B cell (primary cell): ENCODE results near the gene CDH12.

ENCODE experiments used
- CTCF ChIP-seq: fragments of 200-600 bp; IDR thresholded peaks from one replicate; pipeline ENCODE4 v1.8.0; 2022; ENCODE audit warnings: antibody characterized with exemption, mild to moderate bottlenecking
- EZH2 ChIP-seq: IDR thresholded peaks from 2 replicates; pipeline ENCODE4 v1.6.1; 2012; ENCODE audit warnings: borderline replicate concordance, low read depth, mild to moderate bottlenecking, moderate library complexity, low read length; ENCODE audit not compliant: insufficient read depth, poor library complexity, severe bottlenecking

GRCh38 chr5:21806943-21807342, 1046.2 kb downstream of the CDH12 start:
- TF ChIP-seq CTCF (no peak), EZH2 (no peak)
